ENCODE measurements around the gene ANKRD27.
"Not testable (repeated sequence)": the region's sequence is repeated elsewhere in the genome, so short reads cannot be mapped to it uniquely, and the experiment has no call there.

Gene ANKRD27

DNA sequence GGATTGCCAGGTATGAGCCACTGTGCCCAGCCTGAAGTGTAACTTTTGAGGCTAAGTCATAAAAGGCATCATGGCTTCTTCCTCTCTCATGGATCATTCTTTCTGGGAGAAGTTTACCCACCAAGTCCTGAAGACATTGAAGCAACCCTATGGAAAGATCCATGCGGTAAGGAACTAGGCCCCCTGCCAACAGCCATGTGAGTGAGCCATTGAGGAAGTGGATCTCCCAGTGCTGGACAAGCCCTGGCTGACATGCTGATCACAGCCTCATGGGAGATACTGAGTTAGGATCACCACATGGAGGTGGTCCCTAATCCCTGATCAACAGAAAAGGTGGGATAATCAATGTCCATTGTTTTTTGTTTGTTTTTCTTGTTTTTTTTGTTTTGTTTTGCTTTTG, 13.3 kb upstream of the ANKRD27 start:
- no peak for DNase-seq

DNA sequence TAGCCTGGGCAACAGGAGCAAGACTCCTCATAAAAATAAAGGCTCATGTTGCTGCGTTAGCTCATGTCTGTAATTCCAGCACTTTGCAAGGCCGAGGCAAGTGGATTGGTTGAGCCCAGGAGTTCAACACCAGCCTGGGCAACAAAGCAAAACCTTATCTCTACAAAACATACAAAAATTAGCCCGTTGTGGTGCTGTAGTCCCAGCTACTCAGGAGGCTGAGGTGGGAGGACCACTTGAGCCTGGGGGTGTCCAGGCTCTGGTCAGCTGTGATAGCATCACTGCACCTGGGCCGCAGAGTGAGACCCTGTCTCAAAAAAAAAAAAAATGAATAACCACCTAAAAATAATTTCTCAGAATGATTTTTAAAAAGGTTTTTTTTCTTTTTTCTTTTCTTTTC, 12.7 kb upstream of the ANKRD27 start:
- DNase-seq: no peak

DNA sequence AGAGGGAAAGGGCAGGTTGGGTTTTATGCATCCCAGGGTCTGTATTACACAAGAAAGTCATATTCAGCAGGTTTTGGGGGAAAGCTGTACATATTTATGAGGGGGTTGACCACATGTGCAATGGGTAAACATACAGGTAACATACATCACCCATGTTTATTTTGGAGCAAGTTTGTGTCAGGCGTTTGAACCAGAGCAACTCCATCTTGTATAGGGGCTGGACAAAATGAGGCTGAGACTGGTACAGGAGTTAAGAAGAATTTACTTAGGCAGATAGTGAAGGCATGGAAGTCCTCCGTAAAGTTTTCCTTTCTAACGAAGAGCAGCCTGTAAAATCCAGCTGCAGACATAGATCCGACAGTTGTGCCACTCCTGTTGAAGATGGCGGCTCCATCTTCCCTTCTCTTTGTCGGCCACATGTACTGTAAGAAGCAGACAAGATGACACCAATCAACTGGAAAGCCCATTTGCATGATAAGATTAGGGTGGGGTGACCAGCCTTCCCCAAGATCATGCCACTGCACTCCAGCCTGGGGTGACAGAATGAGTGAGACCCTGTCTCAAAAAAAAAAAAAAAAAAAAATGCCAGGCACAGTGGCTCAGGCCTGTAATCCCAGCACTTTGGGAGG, 12.0 kb upstream of the ANKRD27 start:
- DNase-seq: no peak

DNA sequence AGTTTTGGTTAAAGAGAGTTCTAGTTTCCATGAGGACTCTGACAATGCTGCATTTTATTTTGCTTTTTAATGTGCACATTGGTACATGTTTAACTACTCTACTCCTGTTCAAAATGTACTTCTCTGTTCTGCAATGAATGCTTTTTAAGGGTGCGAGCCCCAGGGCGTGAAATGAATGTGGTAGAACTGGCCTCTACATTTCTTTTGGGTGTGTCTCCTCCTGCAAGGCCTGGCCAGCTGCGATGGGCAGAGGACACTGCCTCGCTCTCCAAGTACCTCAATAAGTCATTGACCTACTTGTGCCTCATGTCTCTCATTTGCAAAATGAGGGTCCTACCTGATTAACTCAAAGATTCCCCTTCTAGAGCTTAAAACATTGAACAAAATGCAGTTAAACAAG, 7.3 kb upstream of the ANKRD27 start:
- no peak for DNase-seq

DNA sequence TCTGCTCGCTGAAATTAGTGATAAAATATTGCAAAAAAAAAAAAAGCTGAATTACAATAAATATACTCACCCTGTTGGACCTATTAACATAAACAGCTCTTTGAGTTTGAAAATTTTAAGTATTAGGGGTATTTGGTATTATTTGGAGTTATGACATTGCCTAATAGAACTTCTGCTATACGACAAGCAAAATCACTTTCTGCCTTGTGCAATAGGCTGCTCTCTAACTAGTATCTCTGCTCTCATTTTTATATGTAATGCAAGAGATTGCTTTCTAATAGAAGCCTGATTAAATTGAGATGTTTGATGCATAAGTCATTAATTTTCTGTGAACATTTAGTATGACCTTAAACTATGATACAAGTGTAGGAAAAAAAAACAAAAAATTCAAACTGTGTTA, 6.0 kb upstream of the ANKRD27 start:
- no peak for DNase-seq

DNA sequence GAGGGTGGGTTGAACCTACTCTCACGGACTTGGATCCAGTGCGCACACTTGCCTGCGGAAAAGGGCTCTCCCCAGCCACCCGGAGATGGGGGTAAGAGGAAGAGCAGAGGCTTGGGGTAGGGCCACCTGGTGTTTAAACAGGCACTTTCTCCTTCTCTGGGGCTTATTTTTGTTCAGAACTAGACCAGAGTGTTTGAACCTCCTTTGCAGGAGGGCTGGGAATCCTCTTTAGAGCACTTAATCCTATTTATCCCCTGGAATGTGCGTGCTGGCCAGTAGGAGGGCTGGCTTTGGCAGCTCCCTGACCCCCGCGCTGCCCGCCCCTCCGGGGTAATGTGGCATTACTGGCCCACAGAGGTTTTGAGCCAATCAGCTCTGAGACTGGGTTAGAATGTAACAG, 2.7 kb upstream of the ANKRD27 start:
- DNase-seq: no peak

DNA sequence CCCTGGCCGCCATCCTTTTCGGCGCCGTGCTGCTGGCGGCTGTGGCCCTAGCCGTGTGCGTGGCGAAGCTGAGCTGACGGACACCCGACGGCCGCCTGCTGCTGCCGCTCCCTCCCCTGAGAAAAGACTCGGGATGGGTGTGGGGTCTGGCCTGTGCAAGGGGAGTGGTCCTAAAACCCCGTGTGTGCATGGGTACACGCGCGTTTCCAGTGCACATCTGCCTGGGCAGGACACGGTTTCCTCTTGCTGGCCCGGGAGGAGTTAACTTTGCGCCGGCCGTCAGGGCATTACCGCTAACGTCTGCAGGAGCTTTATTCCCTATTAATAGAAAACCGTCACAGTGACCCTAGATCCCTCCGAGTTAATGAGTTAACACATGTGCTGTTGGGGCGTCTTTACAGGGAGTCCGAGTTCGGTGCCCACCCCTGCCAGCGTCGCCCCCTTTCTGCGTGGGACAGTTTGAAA, 1.9 kb upstream of the ANKRD27 start:
- DNase-seq: no peak

DNA sequence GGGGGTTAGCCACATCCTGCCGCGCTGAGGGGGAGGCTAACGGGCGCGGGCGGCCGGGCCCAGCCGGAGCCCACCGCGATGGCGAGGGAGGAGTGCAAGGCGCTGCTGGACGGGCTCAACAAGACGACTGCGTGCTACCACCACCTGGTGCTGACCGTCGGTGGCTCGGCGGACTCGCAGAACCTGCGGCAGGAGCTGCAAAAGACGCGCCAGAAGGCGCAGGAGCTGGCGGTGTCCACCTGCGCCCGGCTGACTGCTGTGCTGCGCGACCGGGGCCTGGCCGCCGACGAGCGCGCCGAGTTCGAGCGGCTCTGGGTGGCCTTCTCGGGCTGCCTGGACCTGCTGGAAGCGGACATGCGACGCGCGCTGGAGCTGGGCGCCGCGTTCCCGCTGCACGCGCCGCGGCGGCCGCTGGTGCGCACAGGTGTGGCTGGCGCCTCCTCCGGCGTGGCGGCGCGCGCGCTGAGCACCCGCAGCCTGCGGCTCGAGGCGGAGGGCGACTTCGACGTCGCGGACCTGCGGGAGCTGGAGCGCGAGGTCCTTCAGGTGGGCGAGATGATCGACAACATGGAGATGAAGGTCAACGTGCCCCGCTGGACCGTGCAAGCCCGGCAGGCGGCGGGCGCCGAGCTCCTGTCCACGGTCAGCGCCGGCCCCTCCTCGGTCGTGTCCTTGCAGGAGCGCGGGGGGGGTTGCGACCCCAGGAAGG, 1.4 kb upstream of the ANKRD27 start:
- DNase-seq: peak; percentile 14

DNA sequence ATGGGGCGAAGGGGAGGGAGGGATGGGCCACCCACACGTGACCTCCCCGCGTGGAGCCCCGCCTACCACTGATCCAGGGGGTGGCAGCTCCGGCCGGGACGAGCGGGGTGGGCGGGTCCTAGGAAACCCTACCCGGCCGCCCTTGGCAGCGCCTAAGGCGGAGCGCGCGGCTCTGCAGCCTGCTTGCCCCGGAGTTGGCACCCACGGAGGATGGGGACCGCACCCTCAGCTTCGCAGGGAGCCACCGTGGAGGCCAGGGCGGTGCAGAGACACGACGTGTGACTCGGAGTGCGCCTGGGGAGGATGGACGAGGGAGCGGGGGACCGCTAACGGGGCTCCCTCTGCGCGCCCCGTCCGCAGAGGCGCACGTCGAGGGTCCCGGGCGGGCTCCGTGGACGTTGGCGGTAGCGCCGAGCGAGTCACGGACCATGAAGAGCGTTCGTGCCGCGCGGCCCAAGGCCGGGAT, 773 bp upstream of the ANKRD27 start, which contains the start of gene RGS9BP:
Gene RGS9BP, plus strand, starts transcription at position 129 of the 466 bp plus-strand sequence. CDS start 416 bp downstream, outside the sequence.
- DNase-seq: peak; percentile 82

DNA sequence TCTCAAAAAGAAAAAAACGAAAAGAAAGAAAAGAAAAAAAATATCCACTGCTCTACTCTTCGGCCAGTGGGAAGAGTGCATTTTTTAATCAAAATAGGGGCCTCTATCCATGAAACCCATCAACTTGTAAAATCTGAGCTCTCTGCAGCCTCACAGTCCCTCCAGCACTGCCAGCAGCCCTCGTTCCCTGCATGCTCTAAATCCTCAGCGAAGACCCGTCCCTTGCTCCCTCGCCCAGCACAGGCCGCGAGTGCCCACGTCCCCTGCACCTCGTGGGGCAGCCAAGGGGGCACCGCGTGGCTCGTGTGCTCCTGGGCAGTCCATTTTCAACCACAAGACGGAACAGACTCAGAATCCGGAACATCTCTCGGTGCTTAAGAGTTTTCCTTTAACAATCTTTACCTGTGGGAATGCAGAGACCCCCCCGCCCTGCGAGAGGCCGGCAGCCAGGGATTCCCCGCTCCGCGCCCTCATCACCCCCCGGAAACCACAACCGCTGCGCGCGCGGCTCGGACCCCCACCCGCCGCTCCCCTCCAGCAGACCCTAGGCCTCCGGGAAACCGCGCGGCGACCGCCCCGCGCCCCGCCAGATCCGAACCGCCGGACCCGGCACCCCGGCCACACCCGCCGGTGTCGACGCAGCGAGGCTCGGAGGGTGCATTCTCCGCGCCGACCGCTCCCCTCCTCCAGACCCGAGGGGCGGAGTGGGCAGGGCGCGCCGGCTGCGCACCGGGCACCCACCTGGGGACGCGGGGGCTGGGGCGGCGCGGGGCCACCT, 638 bp downstream of the ANKRD27 start:
- DNase-seq: no peak

DNA sequence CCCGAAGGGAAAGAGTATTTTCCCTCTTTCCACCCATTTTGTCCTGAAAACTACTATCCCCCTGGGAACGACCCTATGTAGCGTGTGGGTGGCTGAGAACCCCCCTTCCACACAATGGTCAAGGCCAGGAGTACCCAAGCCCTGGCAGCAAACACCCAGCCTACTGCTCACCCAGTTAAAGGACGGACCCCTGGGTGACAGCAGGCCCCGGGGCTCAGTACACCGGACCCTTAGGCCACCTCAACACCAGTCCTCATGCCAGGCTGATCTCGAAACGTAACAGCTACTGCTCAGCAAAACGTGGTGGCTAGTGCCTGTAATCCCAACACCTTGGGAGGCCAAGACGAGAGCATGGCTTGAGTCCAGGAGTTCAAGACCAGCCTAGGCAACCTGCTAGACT, 1.4 kb downstream of the ANKRD27 start:
- no peak for DNase-seq

DNA sequence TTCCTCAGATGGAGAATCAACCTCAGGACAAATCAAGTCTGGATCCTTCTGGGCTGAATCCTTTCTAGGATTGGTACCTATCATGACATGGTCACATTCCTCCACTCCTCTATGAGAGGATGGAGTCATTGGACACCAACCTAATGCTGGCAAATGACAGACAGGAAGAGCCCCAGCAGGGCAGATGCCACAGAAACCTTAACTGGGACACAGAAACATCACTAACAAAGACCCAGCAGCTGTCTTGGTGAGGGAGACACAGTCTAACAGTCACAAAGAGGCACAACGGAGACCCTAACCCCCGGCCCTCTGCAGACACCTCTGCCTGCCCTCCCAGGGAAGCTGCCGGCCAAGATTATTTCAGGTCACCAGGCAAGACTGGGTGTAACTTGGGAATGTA, 2.1 kb downstream of the ANKRD27 start:
- DNase-seq: no peak

DNA sequence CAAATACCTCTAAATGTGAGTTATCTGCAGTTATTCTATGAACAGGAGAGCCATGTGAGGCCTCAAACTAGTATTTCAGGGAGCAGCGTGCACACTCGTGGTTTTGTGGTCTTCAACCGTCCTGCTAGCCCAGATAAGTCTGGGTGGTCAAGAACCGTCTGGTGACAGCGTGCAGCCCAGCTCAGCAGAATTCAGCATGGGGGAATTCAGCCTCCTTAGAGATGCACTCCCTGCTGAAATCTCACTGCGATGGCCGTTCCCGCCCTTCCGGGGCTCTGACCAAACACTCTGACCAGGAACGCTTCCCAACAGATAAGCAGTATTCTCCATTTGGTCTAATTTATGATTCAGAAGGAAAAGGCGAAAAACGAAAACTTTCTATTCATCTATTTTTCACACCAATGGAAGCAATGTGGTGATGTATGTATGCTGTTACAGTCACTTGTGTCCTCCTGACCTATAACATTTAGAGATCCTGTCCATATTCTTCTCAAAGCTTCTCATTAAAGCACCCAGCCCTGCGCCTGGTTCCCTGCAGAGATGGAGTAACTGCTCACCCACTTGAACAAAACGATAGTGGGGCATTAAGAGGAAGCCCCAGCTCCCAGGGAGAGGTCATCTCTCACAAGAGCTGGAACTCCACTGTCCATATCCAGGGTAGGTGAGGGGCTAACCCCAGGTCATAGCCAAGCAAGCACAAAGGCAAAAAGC, 2.9 kb downstream of the ANKRD27 start:
- DNase-seq: no peak

DNA sequence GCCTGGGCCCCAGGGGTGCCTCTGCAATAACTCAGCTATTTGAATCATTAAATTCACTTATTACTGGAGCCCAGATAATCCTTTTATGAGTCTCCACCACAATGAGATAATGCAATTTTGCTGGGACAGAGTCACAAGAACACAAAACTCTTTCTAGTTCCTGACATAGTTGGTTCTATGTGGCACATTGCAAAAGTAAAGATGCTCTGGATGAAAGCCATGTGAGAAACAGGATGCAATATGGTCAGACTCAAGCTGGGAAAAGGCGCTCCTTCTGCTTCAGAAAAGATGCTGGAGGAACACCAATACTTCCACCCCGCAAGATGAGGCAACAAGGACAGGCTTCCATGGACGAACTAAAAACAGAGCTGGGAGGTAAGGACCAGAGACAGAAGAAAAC, 5.7 kb downstream of the ANKRD27 start:
- DNase-seq: no peak

DNA sequence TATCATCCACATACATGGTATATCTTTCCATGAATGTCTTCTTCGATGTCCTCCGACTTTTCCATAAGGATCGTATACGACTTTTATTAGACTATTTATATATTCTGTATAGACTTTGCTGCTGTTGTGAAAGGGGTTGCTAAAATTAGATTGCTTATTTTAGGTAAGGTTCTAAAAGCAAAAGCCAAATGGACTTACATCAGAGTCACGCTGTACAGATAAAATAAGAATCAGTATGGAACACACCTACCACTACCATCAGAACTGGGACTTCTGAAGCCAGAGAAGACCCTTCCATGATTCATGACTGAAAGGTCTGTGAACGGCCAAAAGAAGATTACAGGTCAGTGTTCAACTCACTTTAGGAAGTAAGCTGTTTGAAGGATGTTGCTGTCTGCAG, 8.9 kb downstream of the ANKRD27 start:
- no peak for DNase-seq

DNA sequence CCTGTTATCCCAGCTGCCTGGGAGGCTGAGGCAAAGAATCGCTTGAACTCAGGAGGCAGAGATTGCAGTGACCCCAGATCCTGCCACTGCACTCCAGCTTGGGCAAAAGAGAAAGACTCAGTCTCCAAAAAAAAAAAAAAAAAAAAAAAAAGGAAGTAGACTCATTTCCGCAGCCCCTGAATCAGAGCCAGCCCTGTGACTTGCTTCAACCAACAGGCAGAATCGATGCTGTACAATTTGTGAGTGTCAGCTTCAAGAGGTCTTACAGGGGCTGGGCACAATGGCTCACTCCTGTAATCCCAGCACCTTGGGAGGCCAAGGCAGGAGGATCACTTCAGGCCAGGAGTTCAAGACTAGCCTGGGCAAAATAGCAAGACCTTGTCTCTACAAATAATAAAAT, 12.8 kb downstream of the ANKRD27 start:
- peak; percentile 35 for DNase-seq

DNA sequence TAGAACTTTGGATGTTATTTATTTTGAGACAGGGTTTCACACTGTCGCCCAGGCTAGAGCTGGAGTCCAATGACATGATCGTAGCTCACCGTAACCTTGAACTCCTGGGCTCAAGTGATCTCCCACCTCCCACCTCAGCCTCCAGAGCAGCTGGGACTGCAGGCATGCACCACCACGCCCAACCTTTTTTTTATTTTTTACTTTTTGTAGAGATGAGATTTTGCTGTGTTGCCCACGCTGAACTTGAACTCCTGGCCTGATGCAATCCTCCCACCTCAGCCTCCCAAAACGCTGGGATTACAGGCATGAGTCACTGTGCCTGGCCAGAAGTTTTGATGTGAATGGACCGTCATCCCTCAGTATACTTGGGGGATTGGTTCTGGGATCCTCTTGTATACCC, 13.7 kb downstream of the ANKRD27 start:
- no peak for DNase-seq

DNA sequence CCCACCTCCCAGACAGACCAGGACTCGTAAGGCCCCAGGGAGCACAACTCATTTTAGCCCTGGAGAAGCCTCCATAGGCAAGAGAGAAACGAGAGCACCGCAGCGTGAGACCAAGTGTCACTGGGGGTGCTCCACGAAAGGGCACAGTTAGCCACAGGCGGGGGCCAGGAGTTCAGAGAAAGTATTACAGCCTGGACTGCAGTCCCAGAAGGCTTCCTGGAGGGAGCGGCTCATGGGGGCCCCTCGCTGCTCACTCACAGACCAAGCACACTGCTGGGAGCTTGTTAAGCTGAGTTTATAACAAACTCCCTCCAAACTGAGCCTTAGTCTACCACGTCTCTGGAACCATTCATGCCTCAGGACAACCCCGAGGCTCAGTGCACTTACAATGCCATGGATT, 16.5 kb downstream of the ANKRD27 start:
- DNase-seq: no peak

DNA sequence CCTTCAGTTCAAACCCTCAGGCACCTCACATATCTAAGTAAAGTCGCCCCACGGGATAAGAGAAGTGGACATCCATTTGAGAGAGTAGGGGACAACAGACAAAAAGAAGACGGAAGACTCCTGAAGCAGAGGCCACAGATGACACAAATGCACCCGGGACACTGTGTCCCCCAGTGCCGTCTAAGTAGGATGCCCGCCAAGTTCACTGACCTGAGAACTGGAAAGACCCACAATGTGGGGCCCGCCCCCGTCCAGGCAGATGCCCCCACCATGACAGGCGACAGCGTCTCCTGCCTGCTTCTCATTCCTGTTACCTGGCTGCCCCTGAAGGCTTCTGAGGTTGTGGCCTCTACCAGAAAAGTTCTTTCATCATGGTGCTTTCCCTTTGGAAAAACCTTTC, 16.9 kb downstream of the ANKRD27 start:
- no peak for DNase-seq

DNA sequence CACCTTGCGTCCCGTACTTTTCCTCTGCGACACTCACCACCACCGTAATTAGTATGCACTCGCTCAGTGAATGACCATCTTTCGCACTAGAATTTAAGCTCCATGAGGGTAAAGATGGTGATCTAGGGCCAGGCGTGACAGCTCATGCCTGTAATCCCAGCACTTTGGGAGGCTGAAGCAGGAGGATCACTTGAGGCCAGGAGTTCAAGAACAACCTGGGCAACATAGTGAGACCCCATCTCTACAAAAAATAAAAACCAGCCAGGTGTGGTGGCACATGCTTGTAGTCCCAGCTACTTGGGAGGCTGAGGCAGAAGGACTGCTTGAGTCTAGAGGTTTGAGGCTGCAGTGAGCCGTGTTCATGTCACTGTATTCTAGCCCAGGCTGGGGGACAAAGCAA, 18.6 kb downstream of the ANKRD27 start:
- DNase-seq: not testable (repeated sequence)

DNA sequence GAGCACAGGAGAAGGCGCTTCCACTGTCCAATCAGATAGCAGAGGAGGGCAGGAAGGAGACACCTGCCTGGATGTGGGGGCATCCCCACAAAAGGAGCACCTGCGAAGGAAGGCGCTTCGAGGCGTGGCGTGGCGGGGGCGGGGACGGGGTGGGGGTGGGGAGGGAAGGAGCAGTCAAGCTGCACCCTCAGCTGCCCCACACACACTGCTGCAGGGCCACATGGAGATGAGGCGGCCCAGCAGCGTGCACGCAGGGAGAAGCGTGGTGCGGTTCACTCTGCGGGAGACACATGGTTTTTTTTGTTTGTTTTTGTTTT, 21.4 kb downstream of the ANKRD27 start:
- no peak for DNase-seq

DNA sequence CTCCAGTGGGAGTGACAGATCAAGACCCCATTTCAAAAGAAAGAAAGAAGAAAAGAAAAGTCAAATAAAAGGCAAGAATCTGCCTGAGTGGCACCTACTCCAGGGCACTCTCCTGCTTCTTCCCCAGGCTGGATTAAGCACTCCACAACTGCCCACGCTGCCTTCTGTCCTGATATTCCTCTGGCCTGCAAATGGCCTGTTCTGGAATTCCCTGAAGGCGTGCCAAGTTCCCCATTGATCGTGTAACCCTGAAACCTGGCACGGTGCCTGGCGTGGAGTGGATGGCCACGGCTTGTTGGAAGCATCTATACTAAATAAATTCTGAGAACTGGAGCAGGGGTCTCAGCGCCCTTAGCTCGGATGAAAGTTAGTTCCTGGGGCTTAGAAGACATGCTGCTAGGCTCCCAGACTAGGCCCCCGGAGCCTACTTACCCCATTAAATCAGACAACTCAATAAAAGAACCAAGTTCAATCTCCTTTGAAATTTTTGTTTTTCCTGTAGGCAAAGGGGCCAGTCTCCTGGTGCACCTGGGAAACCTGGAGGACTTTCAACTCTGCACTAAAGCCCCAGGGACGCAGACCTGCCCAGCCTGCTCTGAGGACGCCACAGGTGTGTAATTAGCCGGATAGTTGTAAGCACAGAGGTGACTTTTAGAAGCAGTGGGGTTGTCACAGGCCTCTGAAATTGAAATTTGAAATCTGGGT, 21.9 kb downstream of the ANKRD27 start:
- DNase-seq: peak; percentile 54

DNA sequence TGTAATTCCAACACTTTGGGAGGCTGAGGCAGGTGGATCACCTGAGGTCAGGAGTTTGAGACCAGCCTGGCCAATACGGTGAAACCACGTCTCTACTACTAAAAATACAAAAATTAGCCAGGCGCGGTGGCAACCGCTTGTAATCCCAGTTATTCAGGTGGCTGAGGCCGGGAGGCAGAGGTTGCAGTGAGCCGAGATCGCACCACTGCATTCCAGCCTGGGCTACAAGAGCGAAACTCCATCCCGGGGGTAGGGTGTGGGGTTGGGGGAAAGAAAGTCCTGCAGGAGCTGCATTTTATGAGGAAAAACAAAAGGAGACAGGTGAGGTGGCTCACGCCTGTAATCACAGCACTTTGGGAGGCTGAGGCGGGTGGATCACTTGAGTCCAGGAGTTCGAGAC, 22.6 kb downstream of the ANKRD27 start:
- not testable (repeated sequence) for DNase-seq

Data from EL (cell line).